Measurements from ENCODE around the gene DENND1B.

DENND1B gene

DNA sequence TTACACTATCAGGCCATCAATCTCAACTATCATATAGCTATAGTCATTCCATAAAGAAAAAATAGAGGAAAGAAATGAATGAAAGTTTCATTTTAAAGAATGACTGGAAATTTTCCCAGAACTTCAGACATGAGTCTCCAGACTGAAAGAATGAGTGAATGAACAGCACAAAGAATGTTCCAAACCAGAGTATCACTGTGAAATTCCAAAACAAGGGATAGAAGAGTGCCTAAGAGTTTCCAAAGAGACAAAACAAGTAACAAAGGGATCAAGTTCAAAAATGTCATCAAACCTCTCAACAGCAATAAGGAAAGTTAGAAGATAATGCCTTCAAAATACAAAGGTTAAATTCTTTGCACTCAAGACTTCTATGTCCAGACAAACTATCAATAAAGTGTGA lies 114.9 kb downstream of the DENND1B start:
- H3K27ac ChIP-seq = no peak overlapping the region
- TF ChIP-seq, protein P1, sequence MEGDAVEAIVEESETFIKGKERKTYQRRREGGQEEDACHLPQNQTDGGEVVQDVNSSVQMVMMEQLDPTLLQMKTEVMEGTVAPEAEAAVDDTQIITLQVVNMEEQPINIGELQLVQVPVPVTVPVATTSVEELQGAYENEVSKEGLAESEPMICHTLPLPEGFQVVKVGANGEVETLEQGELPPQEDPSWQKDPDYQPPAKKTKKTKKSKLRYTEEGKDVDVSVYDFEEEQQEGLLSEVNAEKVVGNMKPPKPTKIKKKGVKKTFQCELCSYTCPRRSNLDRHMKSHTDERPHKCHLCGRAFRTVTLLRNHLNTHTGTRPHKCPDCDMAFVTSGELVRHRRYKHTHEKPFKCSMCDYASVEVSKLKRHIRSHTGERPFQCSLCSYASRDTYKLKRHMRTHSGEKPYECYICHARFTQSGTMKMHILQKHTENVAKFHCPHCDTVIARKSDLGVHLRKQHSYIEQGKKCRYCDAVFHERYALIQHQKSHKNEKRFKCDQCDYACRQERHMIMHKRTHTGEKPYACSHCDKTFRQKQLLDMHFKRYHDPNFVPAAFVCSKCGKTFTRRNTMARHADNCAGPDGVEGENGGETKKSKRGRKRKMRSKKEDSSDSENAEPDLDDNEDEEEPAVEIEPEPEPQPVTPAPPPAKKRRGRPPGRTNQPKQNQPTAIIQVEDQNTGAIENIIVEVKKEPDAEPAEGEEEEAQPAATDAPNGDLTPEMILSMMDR (conservative IDR thresholded peaks at IDR 0.05) = no peak
- TF ChIP-seq ZFX (IDR thresholded peaks at IDR 0.05) = no peak

DNA sequence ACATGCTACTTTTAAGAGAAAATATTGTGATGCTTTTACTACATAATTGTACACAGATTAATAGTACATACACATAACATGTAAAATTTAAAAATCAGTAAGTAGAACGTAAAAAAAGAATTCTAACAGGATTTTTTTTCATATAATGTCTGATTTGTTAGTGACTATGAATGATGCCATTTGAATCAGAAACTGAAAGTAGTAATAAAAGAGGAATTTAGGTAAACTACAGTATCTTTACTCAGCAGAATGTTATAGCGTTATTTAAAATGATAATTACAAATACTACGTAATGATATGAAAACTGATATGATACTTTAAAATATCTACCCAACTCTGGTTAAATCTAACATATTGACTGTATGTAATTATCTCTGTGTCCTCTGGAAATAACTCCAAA lies 116.1 kb downstream of the DENND1B start:
- no peak overlapping the region for H3K27ac ChIP-seq
- TF ChIP-seq ZFX (IDR thresholded peaks at IDR 0.05) = no peak
- TF ChIP-seq, protein P1 (conservative IDR thresholded peaks at IDR 0.05) = no peak

- H3K27ac ChIP-seq = no peak overlapping the region
- TF ChIP-seq ZFX (IDR thresholded peaks at IDR 0.05) = no peak
- TF ChIP-seq, protein P1 (conservative IDR thresholded peaks at IDR 0.05) = no peak
Observed at GRCh38 chr1:197649188-197649587, 126.1 kb downstream of the DENND1B start.

- no peak overlapping the region for H3K27ac ChIP-seq
- no peak for TF ChIP-seq ZFX (IDR thresholded peaks at IDR 0.05)
- TF ChIP-seq, protein P1 (conservative IDR thresholded peaks at IDR 0.05) = no peak
Observed at GRCh38 chr1:197638316-197638715, 137.0 kb downstream of the DENND1B start.

- TF ChIP-seq, protein P1 (conservative IDR thresholded peaks at IDR 0.05) = no peak
- no peak for TF ChIP-seq ZFX (IDR thresholded peaks at IDR 0.05)
- no peak overlapping the region for H3K27ac ChIP-seq
Observed at GRCh38 chr1:197637406-197637805, 137.9 kb downstream of the DENND1B start.

- H3K27ac ChIP-seq = no peak overlapping the region
- TF ChIP-seq, protein P1 (conservative IDR thresholded peaks at IDR 0.05) = no peak
- no peak for TF ChIP-seq ZFX (IDR thresholded peaks at IDR 0.05)
Observed at GRCh38 chr1:197633447-197634078, 141.7 kb downstream of the DENND1B start.

DNA sequence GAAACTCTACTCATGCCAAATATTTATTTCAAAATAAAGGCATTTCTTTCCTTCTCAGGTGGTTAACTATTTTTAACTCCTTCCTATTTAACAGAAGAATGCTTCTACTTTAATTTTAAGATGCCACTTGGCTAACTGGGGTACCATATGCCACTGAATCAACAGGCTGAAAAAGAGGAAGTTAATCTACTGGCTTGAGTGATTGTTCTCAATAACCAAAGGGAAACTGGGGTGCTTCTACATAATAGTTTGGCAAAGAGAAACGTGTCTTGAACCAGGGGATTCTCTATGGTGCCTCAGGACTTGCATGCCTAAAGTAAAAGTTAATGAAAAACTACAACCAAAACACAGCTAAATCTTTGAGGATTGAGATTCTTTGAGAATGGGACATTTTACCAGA lies 142.6 kb downstream of the DENND1B start:
- no peak overlapping the region for H3K27ac ChIP-seq
- TF ChIP-seq, protein P1 (conservative IDR thresholded peaks at IDR 0.05) = no peak
- TF ChIP-seq ZFX (IDR thresholded peaks at IDR 0.05) = no peak

All from C4-2B (cell line).